GM18526 (cell line): ENCODE data around the gene PRTN3.

Experiments
- POLR2A ChIP-seq: IDR thresholded peaks from 3 replicates; pipeline ENCODE4 v1.6.1; 2011; ENCODE audit not compliant: insufficient read length; ENCODE audit errors: extremely low read depth

Gene PRTN3

DNA sequence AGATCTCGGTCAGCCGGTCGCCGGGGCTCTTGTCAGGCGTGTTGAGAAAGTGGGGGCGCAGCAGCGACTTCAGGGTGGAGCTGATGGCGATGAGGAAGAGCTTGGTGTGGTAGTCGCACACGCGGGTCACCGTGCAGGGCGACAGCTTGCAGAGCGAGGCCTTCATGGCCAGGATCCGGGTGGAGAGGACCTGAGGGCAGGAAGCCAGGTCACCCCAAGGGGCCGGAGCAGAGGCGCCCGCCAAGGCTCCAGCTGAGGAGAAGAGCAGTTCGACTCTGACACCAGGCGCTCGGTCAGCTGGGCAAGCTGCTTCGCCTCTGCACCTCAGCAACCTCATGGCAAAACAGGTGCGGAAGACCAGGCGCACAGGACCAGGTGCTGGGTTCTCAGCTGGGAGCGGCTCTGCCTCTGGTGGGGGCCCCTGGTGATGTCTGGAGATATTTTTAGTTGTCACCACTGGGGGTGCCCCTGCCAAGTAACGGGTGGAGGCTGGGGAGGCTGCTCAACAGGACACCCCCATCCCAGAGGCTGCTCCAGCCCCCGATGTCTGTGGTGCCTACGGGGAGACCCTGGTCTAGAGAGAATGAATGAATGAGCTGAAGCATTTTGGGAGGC is 34.6 kb downstream of the PRTN3 start:
- no peak for TF ChIP-seq POLR2A

DNA sequence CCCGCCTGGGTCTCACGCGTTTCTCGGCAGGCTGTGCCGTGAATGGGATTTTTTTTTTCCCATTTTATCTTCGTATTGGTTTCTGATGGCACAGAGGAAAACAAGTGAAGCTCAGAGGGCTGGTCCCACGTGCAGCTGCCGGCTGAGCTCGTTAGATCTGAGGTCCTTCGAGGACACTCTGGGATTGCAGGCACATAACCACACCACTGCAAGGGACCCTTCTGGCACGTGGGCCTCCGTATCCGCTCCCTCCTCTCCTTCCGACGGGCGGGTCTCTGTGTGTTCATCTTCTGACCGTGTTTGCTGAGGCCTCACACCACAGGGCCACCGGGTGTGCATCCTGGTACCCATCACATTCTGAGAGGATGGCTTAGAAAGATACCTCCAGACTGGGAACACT is 35.3 kb downstream of the PRTN3 start:
- TF ChIP-seq POLR2A = no peak

- TF ChIP-seq POLR2A = no peak
Measured at GRCh38 chr19:876780-877314, 36.0 kb downstream of the PRTN3 start.

- TF ChIP-seq POLR2A = no peak
Measured at GRCh38 chr19:879711-880438, 39.1 kb downstream of the PRTN3 start.

DNA sequence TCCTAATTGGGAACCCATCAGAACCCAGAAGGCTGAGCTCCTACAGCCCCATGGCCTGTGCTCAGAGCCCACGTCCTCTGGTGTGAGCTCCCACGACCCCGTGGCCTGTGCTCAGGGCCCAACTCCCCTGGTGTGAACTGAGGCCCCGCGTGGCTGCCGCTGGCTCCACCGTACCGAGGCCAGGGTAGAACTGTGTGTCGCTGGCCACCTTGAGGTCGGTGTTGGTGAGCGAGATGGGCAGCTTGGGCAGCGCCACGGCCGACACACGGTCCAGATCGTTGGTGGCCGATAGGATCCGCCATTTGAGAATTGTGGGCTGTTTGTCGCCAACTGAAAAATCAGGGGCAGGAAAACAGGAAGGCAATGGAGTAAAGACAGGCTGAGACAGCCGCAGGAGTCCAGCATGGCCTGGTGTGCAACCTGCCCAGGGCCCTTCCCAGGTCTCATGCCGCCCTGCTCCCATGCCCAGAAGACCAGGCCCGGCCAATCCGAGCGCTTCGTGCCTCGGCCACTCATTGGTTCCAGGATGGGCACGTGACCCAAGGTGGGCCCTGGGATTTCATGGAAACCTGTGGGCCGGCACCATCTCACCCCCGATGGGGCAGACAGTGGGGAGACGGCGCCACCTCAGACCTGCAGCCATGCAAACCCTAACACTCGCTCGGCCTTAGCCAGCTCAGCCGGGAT is 40.7 kb downstream of the PRTN3 start:
- no peak for TF ChIP-seq POLR2A

DNA sequence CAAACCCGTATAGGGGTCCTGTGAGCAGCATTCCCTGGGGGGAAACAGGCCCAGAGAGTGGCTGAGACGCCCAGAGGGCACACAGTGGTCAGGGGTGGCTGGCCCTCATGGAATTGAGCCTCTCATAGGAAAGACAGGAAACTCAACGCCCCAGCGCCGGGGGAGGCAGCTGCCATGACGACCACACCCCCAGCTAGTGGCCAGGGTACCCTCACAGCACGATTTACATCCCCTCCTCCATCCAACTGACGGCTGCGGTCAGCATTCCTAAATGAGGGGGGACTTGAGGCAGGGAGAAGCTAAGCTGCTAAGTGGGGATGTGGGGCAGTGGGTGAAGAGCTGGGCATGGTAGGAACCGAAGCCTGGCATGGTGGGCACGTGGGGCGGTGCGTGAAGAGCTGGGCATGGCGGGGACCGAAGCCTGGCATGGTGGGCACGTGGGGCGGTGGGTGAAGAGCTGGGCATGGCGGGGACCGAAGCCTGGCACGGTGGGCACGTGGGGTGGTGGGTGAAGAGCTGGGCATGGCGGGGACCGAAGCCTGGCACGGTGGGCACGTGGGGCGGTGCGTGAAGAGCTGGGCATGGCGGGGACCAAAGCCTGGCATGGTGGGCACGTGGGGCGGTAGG is 42.2 kb downstream of the PRTN3 start:
- no peak for TF ChIP-seq POLR2A

- TF ChIP-seq POLR2A = no peak
Measured at GRCh38 chr19:883661-884211, 42.9 kb downstream of the PRTN3 start.

DNA sequence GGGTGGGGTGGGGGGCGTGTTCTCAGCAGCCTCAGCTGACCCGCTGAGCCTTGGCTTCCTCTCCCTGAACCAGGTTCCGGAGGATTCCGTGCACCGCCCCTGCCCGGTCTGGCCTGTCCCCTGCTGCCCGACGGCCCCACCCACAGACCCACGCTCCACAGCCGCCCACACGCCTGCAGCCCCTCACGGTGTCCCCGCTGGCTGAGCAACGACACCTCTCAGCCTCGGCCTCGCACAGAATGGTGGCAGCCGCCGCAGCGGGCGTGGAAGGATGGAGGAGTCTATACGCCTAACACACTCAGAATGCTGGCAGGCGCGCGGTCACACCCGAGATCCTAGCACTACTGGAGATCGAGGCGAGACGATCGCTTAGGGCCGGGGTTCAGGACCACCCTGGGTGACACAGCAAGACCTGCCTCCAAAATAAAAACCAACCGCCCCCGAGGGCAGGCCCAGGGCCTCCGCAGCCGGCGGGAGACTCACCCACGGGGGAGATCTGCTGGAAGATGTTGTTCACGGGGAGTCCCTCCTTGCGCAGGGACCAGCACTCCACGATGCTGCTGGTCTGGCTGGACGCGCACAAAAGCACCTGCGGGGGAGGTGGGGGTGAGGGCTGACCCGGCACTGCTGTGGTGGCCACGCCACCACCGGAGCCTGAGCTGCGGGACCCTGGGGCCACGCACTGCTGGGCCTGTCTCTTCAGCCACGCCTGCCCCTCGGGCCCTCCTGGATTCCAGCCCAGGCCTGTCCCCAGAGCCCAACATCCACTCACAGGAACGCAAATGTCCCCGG is 43.8 kb downstream of the PRTN3 start:
- TF ChIP-seq POLR2A = no peak

GRCh38 chr19:885536-886224 is 44.9 kb downstream of the PRTN3 start:
- TF ChIP-seq POLR2A = no peak

- no peak for TF ChIP-seq POLR2A
Measured at GRCh38 chr19:887072-887471, 46.3 kb downstream of the PRTN3 start.

DNA sequence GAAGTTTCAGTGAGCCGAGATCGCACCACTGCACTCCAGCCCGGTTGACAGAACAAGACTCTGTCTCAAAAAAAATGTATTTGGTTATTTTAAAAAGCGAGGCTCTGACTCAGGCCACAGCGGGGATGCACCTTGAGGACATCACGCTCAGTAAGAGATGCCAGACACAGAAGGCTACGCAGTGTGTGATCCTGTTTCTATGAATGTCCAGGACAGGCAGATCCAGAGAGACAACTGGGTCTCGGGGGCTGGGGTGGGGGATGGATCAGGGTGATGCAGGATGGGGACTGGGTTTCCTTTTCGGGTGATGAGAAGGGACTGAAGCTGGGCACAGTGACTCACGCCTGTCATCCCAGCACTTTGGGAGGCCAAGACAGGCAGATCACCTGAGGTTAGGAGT is 46.8 kb downstream of the PRTN3 start:
- no peak for TF ChIP-seq POLR2A

- TF ChIP-seq POLR2A = no peak
Measured at GRCh38 chr19:888581-889385, 48.0 kb downstream of the PRTN3 start.

DNA sequence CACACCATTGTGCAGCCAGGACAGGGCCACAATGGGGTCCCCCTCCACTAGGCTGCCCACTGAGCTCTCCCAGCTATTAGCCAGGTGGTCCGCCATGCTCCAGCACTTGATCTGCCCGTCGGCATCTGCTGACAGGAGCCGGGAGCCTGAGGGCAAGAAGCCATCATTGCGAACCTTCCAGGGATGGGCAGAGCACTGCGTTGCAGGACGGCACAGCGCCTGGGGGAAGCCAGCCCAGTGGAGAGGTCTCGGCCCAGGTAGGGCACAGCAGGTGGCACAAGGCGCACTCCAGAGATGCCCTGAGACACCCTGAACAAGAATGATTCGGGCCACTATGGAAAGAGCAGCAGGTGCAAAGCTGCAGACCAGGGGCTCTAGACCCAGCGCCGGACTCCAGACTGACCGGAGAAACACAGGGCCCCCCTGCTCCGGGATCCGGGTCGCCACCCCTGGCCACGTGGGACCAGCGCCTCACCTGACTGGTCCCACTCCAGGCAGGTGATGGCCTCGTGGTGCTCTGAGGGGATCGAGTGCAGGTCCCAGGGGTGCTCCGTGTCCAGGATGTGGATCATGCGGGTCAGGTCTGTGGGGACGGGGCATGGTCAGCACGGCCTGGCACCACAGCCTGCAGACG is 49.0 kb downstream of the PRTN3 start:
- no peak for TF ChIP-seq POLR2A
